EH (cell line): ENCODE results near the gene TCTN3.
"Not testable (repeated sequence)": the region's sequence is repeated elsewhere in the genome, so short reads cannot be mapped to it uniquely, and the experiment has no call there.

ENCODE experiments used
- DNase-seq: peaks from one replicate; pipeline ENCODE4 v3.0.0-alpha.2; 2015; ENCODE audit warnings: low read depth

TCTN3 gene

GRCh38 chr10:95683966-95684365, 9.8 kb downstream of the TCTN3 start:
- no peak for DNase-seq

DNA sequence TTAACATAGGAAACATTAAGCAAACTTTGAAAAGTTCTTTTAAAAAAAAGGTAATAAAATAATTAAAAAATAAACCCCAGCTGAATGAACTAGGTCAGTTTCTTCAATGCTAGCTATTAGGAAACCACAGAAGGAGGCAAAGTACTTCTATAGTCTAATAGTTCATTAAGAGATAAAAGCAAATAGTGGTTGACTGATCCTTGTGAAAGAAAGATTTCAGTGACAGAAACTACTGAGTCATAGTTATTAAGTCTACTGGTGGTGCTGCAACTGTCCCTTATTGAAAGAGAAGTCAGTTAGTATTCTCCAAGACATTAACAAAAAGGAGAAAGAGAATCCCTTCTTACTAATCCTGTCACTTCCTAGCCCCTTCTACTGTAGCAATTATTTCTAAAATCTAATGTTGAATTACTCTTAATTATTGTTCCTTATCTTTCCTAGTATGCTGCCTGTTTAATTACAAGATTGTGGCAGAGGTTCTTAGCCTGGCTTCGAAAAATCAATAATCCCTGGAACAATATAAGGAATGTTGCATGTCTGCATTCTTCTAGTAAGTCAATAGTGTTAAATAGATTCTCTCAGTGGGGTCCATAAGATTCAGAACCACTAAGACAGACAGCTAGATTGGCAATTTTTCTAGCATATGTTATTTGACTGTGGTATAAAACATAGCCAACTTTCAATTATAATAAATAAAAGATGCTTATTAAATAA, 18.2 kb downstream of the TCTN3 start:
- no peak for DNase-seq

DNA sequence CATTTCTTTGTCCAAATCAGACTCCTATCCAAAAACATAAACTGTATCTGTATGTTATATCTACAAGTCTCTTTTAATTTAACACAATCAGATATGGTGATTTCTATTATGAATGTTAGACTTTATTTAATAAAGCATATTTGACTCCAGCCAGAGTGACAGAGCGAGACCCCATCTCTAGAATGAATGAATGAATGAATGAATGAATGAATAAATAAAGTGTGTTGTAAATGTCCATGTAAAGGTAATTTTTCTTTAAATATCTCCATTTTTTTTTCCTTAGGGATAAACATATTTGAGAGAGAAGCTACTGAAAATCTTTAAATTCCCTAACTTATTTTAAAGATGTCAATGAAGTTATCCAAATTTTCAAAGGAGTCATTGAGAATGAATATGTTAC, 19.1 kb downstream of the TCTN3 start:
- DNase-seq = no peak

- not testable (repeated sequence) for DNase-seq
Observed at GRCh38 chr10:95672641-95673040, 21.1 kb downstream of the TCTN3 start.

DNA sequence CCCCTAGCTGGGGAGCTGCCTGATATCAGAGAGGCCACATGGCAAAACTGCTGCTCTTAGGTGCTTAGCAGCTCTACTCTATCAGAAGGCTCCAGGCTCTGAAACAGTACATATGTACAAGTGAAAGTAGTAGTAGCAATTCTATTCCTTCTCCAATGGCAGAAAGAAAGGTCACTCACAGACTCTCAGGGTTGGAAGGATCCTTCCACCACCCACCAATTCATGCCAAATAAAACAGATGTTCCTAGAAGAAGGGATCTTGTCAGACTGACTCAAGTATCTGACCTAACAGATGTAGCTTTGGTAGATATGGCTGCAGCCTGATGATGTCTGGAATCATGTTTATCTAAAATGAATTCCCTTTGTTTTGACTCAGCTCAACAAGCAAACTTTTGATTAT, 29.2 kb downstream of the TCTN3 start:
- no peak for DNase-seq

DNA sequence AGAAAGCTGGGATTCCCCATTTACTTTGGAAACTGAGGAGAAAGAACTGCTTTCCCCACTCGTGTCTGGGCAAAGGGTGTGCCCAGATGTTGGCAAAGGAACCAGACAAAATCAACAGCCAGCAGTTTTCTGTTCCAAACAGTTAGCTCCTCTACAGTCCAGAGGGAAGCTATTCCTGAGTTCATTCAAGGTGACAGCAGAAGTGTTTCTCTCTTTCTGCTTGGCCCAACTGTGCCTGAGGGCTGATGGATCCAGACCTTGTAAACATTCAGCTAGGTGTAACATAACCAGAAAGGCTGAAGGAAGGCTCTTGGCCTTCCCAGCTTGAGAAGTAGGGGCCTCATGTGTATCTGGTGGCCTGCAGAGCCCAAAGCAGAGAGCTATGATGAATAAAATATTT, 30.2 kb downstream of the TCTN3 start:
- no peak for DNase-seq

- DNase-seq = no peak
Observed at GRCh38 chr10:95661818-95662217, 31.9 kb downstream of the TCTN3 start.

GRCh38 chr10:95660283-95660682, 33.4 kb downstream of the TCTN3 start:
- peak; percentile 61 for DNase-seq

- DNase-seq = no peak
Observed at GRCh38 chr10:95657250-95657649, 36.5 kb downstream of the TCTN3 start.

DNA sequence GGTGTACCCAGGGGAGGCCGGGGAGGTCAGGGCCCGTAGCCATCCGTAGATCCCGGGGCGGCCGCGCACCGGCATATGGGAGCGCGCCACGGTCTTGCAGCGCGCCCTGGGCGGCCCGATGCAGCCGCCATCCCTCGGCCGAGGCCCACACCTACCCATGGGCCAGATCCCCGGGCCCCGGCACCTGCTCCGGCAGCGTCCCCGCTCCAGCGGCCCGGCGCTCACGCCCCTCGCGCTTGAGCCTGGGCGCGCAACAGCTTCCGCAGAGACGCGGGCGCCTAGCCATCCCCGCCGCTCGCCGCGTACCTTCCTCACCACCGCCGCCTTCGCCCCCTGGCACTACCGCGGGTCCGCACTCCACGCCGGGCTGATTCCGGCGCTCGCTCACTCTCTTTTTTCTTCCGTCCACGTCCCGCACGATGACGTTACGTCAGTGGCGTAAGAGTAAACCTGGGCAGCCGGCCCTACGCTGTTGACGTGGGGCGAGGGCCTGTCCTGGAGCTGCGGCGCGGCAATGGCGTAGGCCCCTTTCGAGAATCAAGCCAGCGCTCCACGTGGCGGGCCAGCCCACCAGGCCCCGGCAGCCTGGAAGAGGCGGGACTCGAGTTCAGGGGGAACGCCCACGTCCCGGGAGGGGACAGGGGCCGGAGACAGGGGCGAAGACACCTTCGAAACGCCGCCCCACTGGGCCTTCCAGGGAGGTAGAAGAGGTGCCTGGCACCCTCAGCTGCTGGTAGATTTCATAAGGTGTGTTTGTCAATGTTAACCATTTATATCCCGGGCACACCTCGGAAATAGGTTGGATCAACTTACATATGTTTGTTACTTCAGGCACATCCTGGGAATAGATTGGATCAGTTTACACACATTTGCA, 37.2 kb downstream of the TCTN3 start, which contains the start of gene ALDH18A1:
ALDH18A1 (minus strand) TSS at position 421 of the 874 bp plus-strand sequence. CDS start 3,334 bp downstream, outside the sequence.
- peak; percentile 94 for DNase-seq

DNA sequence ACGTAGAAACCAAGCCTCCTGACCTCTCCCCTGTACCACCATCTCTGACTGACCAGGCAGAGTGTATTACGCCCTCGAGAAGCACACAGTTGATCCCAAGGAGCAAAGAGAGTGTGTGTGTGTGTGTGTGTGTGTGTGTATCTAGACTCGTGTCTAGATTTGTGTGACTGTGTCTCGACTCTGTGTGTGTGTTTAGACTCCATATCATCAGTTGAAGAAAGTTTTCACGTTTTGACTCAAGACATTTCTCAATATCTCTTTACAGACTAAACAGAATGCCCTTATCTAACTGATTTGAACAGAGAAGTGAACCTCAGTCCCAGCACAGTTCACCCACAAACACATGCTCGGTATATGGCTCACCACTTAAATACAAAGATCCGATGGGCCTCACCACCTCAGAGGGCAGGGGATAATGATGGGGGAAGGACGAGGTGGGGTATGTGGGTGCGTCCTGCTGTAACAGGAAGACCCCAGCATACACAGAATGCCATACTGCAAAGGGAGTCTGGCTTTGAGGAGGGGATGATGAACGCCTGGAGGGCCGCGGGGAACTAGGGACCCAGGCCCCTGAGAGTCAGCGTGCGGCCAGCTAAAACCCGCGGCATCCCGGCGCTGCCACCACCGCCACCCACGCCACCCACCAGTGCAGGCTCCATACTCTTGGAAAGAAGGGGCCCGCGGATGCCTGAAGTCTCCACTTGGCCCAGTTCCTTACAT, 38.0 kb downstream of the TCTN3 start:
- peak; percentile 39 for DNase-seq

- no peak for DNase-seq
Observed at GRCh38 chr10:95653895-95654294, 39.8 kb downstream of the TCTN3 start.

- peak; percentile 42 for DNase-seq
Observed at GRCh38 chr10:95651346-95652060, 42.2 kb downstream of the TCTN3 start.

GRCh38 chr10:95650232-95650631, 43.5 kb downstream of the TCTN3 start:
- DNase-seq = no peak

DNA sequence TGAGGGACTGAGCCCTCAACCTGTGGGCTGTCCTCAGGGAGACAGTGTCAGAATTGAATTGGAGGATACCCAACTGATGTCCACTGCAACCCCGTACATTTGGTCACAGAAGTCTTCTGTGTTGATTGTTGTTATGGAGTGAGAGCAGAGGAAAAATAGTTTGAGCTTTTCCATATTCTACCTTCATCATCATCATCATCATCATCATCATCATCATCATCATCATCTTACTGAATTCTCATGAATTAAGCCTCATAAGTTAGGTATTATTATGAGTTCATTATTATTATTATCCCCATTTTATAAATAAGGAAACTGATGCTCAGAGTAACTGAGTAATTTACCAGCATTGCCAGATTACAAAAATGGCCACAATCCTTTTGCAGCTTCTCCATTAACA, 45.6 kb downstream of the TCTN3 start:
- DNase-seq = no peak

DNA sequence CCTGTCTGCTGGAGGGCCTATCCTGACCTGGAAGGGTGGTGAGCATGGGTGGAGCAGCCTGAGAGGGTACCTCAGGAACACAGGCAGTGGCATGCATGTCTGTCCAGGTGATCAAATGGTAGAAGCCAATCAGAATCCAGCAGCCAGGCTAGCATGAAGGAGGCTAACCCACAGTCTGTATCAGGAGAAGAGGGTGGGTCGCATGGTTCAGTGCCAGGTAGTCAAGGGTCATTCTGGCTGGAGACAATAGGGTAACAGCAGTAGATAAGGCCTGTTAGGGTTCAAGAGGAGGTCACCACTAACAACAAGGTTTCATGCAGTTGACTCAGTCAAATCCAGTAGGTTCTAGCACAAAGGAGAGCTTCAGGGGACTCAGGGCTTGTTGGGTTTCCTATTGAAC, 47.6 kb downstream of the TCTN3 start:
- no peak for DNase-seq

- DNase-seq = no peak
Observed at GRCh38 chr10:95644901-95645300, 48.8 kb downstream of the TCTN3 start.

DNA sequence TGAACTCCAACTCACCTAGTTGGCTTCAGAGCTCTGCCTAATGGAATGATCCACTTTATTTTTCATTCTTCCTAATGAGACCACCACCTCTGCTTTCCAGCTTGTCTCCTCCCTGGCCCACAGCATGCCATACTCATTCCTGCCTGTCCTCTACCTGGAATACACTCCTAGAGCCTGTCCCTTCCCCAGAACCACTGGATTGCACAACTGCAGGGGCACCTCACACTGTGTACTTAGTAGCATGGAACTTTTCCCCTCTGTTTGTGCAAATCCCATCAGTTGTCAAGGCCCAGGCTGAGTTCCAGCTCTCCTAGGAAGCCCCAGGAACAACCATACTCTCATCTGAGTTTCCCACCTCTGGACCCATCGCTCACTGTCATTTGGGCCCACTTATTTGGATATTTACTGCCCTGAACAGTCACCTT, 52.8 kb downstream of the TCTN3 start:
- DNase-seq = no peak

- no peak for DNase-seq
Observed at GRCh38 chr10:95637911-95638310, 55.8 kb downstream of the TCTN3 start.

GRCh38 chr10:95637140-95637539, 56.6 kb downstream of the TCTN3 start:
- DNase-seq = no peak

- no peak for DNase-seq
Observed at GRCh38 chr10:95635319-95635733, 58.4 kb downstream of the TCTN3 start.

DNA sequence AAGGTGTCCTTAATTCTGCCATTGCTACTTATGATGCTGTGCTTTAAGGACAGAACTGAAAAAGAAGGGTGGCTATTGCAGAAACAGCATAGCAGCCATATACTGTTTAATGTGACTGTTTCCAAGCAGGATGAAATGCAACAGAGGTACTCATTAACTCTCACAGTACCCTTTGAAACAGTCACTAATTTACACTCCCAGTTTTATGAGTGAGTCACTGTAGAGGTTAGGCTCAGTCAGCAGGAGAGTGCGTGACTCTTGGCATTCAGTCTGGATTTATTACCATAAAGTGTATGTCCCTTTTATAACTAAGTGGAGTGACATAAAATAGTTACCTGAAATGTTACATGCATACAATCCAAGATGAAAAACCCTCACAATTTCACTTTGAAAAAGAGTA, 64.9 kb downstream of the TCTN3 start:
- DNase-seq = peak; percentile 19
